Adipocyte (in vitro differentiated cells): Measurements from ENCODE around the gene CALM3.

Source experiments
- DNase-seq: peaks from one replicate; pipeline ENCODE4 v3.0.0-alpha.2; 2015; ENCODE audit warnings: low read depth
- H3K27me3 ChIP-seq: replicated peaks from 2 replicates; pipeline ENCODE4 v1.7.0; 2013; ENCODE audit warnings: mild to moderate bottlenecking, low read length, moderate library complexity; ENCODE audit not compliant: control insufficient read depth, insufficient read depth
- H3K36me3 ChIP-seq: 2 replicates; pipeline ENCODE4 v1.7.0; 2013; ENCODE audit warnings: low read length, mild to moderate bottlenecking, moderate library complexity; ENCODE audit not compliant: control insufficient read depth, insufficient read depth, severe bottlenecking
- H3K4me1 ChIP-seq: 2 replicates; pipeline ENCODE4 v1.7.0; 2013; ENCODE audit warnings: mild to moderate bottlenecking, low read length, moderate library complexity; ENCODE audit not compliant: control insufficient read depth, insufficient read depth
- H3K4me3 ChIP-seq: 2 replicates; pipeline ENCODE4 v1.7.0; 2013; ENCODE audit warnings: mild to moderate bottlenecking, low read length, moderate library complexity
- H3K9ac ChIP-seq: 2 replicates; pipeline ENCODE4 v1.7.0; 2013; ENCODE audit warnings: mild to moderate bottlenecking, low read length, moderate library complexity
- H3K9me3 ChIP-seq: 2 replicates; pipeline ENCODE4 v1.7.0; 2013; ENCODE audit warnings: mild to moderate bottlenecking, low read length, moderate library complexity; ENCODE audit not compliant: control insufficient read depth

CALM3 gene

GRCh38 chr19:46578450-46578849 is 22.7 kb upstream of the CALM3 start:
- H3K27me3 ChIP-seq: no peaks in the 10 kb centered on the region
- no peaks in the 10 kb centered on the region for H3K36me3 ChIP-seq
- H3K9ac ChIP-seq: no peak overlapping the region
- H3K4me1 ChIP-seq: peaks cover 3% of the 10 kb centered on the region
- no peak overlapping the region for H3K4me3 ChIP-seq
- DNase-seq: no peak
- H3K9me3 ChIP-seq: no peaks in the 10 kb centered on the region

GRCh38 chr19:46579361-46579879 is 21.7 kb upstream of the CALM3 start:
- no peak overlapping the region for H3K4me3 ChIP-seq
- H3K9me3 ChIP-seq: no peaks in the 10 kb centered on the region
- peaks cover 2% of the 10 kb centered on the region for H3K4me1 ChIP-seq
- no peaks in the 10 kb centered on the region for H3K27me3 ChIP-seq
- H3K36me3 ChIP-seq: no peaks in the 10 kb centered on the region
- peak; percentile 10 for DNase-seq
- H3K9ac ChIP-seq: no peak overlapping the region

- no peak overlapping the region for H3K4me3 ChIP-seq
- DNase-seq: no peak
- no peaks in the 10 kb centered on the region for H3K4me1 ChIP-seq
- no peaks in the 10 kb centered on the region for H3K27me3 ChIP-seq
- no peak overlapping the region for H3K9ac ChIP-seq
- H3K9me3 ChIP-seq: no peaks in the 10 kb centered on the region
- no peaks in the 10 kb centered on the region for H3K36me3 ChIP-seq
Measured at GRCh38 chr19:46580247-46580646, 20.9 kb upstream of the CALM3 start.

GRCh38 chr19:46585539-46585938 is 15.6 kb upstream of the CALM3 start:
- no peak overlapping the region for H3K9ac ChIP-seq
- H3K4me3 ChIP-seq: no peak overlapping the region
- H3K4me1 ChIP-seq: no peaks in the 10 kb centered on the region
- no peaks in the 10 kb centered on the region for H3K9me3 ChIP-seq
- no peaks in the 10 kb centered on the region for H3K36me3 ChIP-seq
- DNase-seq: no peak
- no peaks in the 10 kb centered on the region for H3K27me3 ChIP-seq

GRCh38 chr19:46586294-46586693 is 14.8 kb upstream of the CALM3 start:
- no peak for DNase-seq
- no peaks in the 10 kb centered on the region for H3K36me3 ChIP-seq
- H3K9ac ChIP-seq: no peak overlapping the region
- no peaks in the 10 kb centered on the region for H3K27me3 ChIP-seq
- no peaks in the 10 kb centered on the region for H3K4me1 ChIP-seq
- no peak overlapping the region for H3K4me3 ChIP-seq
- no peaks in the 10 kb centered on the region for H3K9me3 ChIP-seq

- Histone ChIP-seq H3K4me1 (no peaks in the 10 kb centered on the region), H3K27me3 (no peaks in the 10 kb centered on the region), H3K36me3 (no peaks in the 10 kb centered on the region), H3K9me3 (no peaks in the 10 kb centered on the region), H3K4me3 (no peak overlapping the region), H3K9ac (no peak overlapping the region)
- DNase-seq: no peak
Measured at GRCh38 chr19:46587861-46588260, 13.3 kb upstream of the CALM3 start.

GRCh38 chr19:46591254-46591653 is 9.9 kb upstream of the CALM3 start:
- Histone ChIP-seq H3K9me3 (no peaks in the 10 kb centered on the region), H3K36me3 (no peaks in the 10 kb centered on the region), H3K4me1 (peaks cover 2% of the 10 kb centered on the region), H3K27me3 (no peaks in the 10 kb centered on the region), H3K9ac (no peak overlapping the region), H3K4me3 (no peak overlapping the region)
- DNase-seq: no peak

- Histone ChIP-seq H3K9ac (no peak overlapping the region), H3K36me3 (no peaks in the 10 kb centered on the region), H3K4me3 (no peak overlapping the region), H3K4me1 (peaks cover 2% of the 10 kb centered on the region), H3K9me3 (no peaks in the 10 kb centered on the region), H3K27me3 (no peaks in the 10 kb centered on the region)
- DNase-seq: no peak
Measured at GRCh38 chr19:46591870-46592269, 9.3 kb upstream of the CALM3 start.

- H3K4me1 ChIP-seq: peaks cover 2% of the 10 kb centered on the region
- H3K27me3 ChIP-seq: no peaks in the 10 kb centered on the region
- no peak for DNase-seq
- H3K9me3 ChIP-seq: peaks cover 6% of the 10 kb centered on the region
- no peak overlapping the region for H3K4me3 ChIP-seq
- no peaks in the 10 kb centered on the region for H3K36me3 ChIP-seq
- no peak overlapping the region for H3K9ac ChIP-seq
Measured at GRCh38 chr19:46596008-46596407, 5.1 kb upstream of the CALM3 start.

GRCh38 chr19:46598372-46598917 is 2.7 kb upstream of the CALM3 start:
- no peaks in the 10 kb centered on the region for H3K36me3 ChIP-seq
- H3K27me3 ChIP-seq: no peaks in the 10 kb centered on the region
- DNase-seq: no peak
- H3K9ac ChIP-seq: no peak overlapping the region
- H3K9me3 ChIP-seq: peaks cover 6% of the 10 kb centered on the region
- peaks cover 12% of the 10 kb centered on the region for H3K4me1 ChIP-seq
- no peak overlapping the region for H3K4me3 ChIP-seq

- H3K27me3 ChIP-seq: no peaks in the 10 kb centered on the region
- no peaks in the 10 kb centered on the region for H3K36me3 ChIP-seq
- H3K9me3 ChIP-seq: peaks cover 6% of the 10 kb centered on the region
- peaks cover 24% of the 10 kb centered on the region for H3K4me1 ChIP-seq
- H3K9ac ChIP-seq: peak overlapping the region; percentile 96
- no peak for DNase-seq
- peak overlapping the region; percentile 95 for H3K4me3 ChIP-seq
Measured at GRCh38 chr19:46599716-46600373, 1.3 kb upstream of the CALM3 start.
